Gastrocnemius medialis (tissue), 4 donors: ENCODE results near the gene KLHDC4.

ENCODE experiments used
- POLR2A ChIP-seq, 2 donors: fragments of 450-650 bp; IDR thresholded peaks; one replicate each; pipeline ENCODE4 v1.6.1; 2017; ENCODE audit warnings: antibody characterized with exemption in 2 of 2, mild to moderate bottlenecking in 2 of 2, moderate library complexity in 2 of 2
- TF ChIP-seq, protein P1 (sequence below), 5 experiments: fragments of 450-650 bp in 3 of 5; fragments of 200-600 bp in 2 of 5; sonication (generic) in 2 of 5; IDR thresholded peaks in 4 of 5; conservative IDR thresholded peaks in 1 of 5; 1 replicate in 4 of 5; 2 replicates in 1 of 5; pipeline ENCODE4 v1.5.1; 2016 to 2019; ENCODE audit warnings: antibody characterized with exemption in 5 of 5, mild to moderate bottlenecking in 3 of 5, moderate library complexity in 3 of 5

DNA sequence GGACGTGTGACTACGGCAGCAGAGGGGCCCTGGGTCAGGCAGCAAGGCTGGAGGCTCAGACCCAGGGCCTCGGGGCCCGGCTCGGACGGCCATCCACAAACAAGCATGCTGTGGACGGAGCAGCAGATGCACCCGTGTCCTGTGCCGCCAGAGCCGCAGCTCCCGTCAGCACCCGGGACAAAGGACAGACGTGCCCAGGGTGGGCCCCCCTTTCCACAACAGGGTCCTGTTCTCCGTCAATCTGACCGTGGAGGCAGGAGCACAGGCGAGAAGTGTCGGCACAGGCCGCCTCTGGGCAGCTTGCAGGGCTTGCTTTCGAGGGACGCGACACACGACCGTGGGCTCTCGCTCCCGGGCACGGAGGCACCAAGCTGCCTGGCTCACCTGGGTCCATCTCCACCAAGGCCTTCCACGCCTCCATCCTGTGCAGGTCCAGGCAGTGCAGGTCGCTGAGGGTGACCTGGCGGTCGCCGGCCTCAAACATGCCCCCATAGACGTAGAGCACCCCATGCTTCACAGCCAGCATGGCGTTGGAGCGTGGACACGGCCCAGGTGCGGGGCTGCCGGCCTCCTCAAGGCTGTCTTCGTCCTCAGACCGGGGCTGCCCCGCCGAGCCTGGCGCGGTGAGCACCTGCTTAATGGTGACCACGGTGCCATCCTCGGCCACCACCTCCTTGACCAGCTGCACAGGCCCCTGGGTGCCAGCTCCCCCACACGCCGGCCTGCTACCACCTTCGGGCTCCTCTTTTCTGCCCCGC is 56.7 kb downstream of the KLHDC4 start:
- TF ChIP-seq POLR2A (IDR thresholded peaks at IDR 0.05) = no peak
- TF ChIP-seq, protein P1, sequence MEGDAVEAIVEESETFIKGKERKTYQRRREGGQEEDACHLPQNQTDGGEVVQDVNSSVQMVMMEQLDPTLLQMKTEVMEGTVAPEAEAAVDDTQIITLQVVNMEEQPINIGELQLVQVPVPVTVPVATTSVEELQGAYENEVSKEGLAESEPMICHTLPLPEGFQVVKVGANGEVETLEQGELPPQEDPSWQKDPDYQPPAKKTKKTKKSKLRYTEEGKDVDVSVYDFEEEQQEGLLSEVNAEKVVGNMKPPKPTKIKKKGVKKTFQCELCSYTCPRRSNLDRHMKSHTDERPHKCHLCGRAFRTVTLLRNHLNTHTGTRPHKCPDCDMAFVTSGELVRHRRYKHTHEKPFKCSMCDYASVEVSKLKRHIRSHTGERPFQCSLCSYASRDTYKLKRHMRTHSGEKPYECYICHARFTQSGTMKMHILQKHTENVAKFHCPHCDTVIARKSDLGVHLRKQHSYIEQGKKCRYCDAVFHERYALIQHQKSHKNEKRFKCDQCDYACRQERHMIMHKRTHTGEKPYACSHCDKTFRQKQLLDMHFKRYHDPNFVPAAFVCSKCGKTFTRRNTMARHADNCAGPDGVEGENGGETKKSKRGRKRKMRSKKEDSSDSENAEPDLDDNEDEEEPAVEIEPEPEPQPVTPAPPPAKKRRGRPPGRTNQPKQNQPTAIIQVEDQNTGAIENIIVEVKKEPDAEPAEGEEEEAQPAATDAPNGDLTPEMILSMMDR (IDR thresholded peaks at IDR 0.05 in 4 of 5, conservative IDR thresholded peaks at IDR 0.05 in 1 of 5) = no peak
